ENCODE measurements around the gene NDE1.
A peak's percentile ranks its signal among the peaks of the same experiment; 100 is the strongest.

NDE1 gene

GRCh38 chr16:15620611-15621195, 29.3 kb upstream of the NDE1 start:
- no peak for DNase-seq (ENCODE audit: low spot score)
- in situ Hi-C loops (cut with MboI; ENCODE audit: low sequenced_read_pairs, unreplicated experiment), result no loop called here
- TF ChIP-seq CTCF (IDR thresholded peaks at IDR 0.05; ENCODE audit: borderline replicate concordance, control extremely low read depth, extremely low read depth, insufficient read depth, missing control alignments), result no peak

DNA sequence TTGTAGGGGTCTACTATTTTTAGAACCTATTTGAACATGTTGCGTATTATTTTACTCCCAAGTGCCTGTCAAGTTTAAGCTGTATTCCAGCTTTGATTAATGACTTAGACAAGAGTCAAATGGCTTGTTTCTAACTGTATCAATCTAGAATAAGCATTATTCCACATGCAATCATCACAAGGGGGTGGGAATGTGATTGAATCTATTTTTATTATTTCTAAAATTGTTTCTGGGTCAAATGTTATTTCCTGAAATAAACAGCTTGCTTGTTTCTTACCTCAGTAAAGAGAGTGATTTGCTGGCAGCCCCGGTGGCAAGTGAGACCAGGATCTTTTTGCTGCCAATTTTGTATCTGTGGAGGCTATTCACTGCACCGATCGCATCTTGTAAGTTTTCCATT, 28.6 kb upstream of the NDE1 start:
- no peak for DNase-seq (ENCODE audit: low spot score)
- TF ChIP-seq CTCF (IDR thresholded peaks at IDR 0.05; ENCODE audit: borderline replicate concordance, control extremely low read depth, extremely low read depth, insufficient read depth, missing control alignments), result no peak
- in situ Hi-C loops (cut with MboI; ENCODE audit: low sequenced_read_pairs, unreplicated experiment), result no loop called here

DNA sequence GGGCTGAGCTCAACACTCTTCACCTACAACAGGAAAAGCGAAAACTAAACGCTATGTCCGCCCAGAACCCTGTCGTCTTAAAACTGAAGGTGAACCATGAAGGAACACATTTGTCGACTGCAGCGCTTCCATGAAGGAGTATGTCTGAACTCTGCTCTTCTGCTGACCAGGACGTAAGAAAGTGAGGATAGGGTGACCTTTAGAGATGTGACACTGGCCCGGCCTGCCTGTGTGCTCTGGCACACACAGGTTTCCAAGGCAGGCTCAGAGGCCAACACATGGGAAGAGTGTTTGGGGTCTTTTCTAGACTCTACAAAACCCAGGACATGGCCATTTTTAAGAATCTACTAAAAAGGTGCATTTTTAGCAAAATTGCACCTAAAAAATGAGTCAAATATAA, 28.2 kb upstream of the NDE1 start:
- no peak for TF ChIP-seq CTCF (IDR thresholded peaks at IDR 0.05; ENCODE audit: borderline replicate concordance, control extremely low read depth, extremely low read depth, insufficient read depth, missing control alignments)
- in situ Hi-C loops (cut with MboI; ENCODE audit: low sequenced_read_pairs, unreplicated experiment), result no loop called here
- no peak for DNase-seq (ENCODE audit: low spot score)

DNA sequence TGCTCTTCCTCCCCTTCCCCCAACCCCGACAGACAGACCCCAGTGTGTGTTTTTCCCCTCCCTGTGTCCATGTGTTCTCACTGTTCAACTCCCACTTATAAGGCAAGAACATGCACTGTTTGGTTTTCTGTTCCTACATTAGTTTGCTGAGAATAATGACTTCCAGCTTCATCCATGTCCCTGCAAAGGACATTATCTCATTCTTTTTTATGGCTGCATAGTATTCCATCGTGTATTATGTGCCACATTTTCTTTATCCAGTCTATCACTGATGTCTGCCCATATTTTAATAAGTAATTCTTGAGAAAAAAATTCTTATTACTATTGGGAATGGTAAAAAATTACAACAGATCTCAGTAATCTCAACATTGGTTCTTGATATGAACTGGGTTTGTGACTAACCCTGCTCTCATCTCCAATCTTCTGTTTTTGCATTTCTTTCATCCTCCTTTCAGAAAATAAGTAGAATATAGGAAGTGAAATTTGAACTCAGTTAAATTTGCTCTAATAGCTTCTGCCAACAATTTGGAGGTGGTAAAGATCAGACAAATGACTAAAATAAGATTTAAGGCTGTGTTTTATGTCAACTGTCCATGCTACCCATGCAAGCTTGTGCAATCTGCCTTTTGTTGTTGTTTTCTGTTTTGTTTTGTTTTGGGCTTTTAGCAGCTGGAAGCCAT, 18.2 kb upstream of the NDE1 start:
- no peak for TF ChIP-seq CTCF (IDR thresholded peaks at IDR 0.05; ENCODE audit: borderline replicate concordance, control extremely low read depth, extremely low read depth, insufficient read depth, missing control alignments)
- no peak for DNase-seq (ENCODE audit: low spot score)
- in situ Hi-C loops (cut with MboI; ENCODE audit: low sequenced_read_pairs, unreplicated experiment), result no loop called here

- in situ Hi-C loops (cut with MboI; ENCODE audit: low sequenced_read_pairs, unreplicated experiment), result no loop called here
These were observed 14.1 kb upstream of the NDE1 start for GRCh38 chr16:15635926-15636325.

GRCh38 chr16:15636392-15636873, 13.6 kb upstream of the NDE1 start:
- peak; percentile 56 for DNase-seq (ENCODE audit: low spot score)
- in situ Hi-C loops (cut with MboI; ENCODE audit: low sequenced_read_pairs, unreplicated experiment), result no loop called here
- no peak for TF ChIP-seq CTCF (IDR thresholded peaks at IDR 0.05; ENCODE audit: borderline replicate concordance, control extremely low read depth, extremely low read depth, insufficient read depth, missing control alignments)

More at GRCh38 chr16:15635926-15636325, 14.1 kb upstream of the NDE1 start:
- no peak for TF ChIP-seq CTCF (IDR thresholded peaks at IDR 0.05; ENCODE audit: borderline replicate concordance, control extremely low read depth, extremely low read depth, insufficient read depth, missing control alignments)
- DNase-seq (ENCODE audit: low spot score), result no peak

All from GM13976 (cell line).